ENCODE results near the gene MMAA. TPM values are rescaled to one million over a fixed set of nuclear protein-coding genes. Genes with fewer than 3 reads are reported as not detected.
"Not testable (repeated sequence)": the region's sequence is repeated elsewhere in the genome, so short reads cannot be mapped to it uniquely, and the experiment has no call there.

Gene MMAA
- 7.8 TPM for total RNA-seq
- long read RNA-seq, full-length matches to known transcripts = 9 of 23 reads
- long read RNA-seq, partial matches to known transcripts = 9 of 23 reads
- long read RNA-seq, other reads (novel, unspliced or antisense) = 5 of 23 reads

GRCh38 chr4:145618932-145619638 is at the start of gene MMAA:
TSS of gene MMAA (plus strand) at chr4:145619385. CDS start at chr4:145639140, 19,755 bp downstream.
- no peaks in the 10 kb centered on the region for H3K27me3 ChIP-seq (ENCODE audit: low read depth)
- no peaks in the 10 kb centered on the region for H3K36me3 ChIP-seq
- peak within 1 kb of the TSS; percentile 77 for H3K4me3 ChIP-seq
- peak; percentile 99 to 100 for ATAC-seq
- intact Hi-C loops (cut with DNase I) = no loop called here
- H3K9me3 ChIP-seq = no peaks in the 10 kb centered on the region
- H3K4me1 ChIP-seq = peaks cover 29% of the 10 kb centered on the region
- peak within 1 kb of the TSS; percentile 97 for H3K27ac ChIP-seq
- peak; percentile 69 for TF ChIP-seq CTCF (IDR thresholded peaks at IDR 0.05)
- peak; percentile 97 for DNase-seq

GRCh38 chr4:145574546-145574945 is 44.6 kb upstream of the MMAA start:
- H3K27ac ChIP-seq; H3K36me3 ChIP-seq; intact Hi-C loops (cut with DNase I); H3K27me3 ChIP-seq (ENCODE audit: low read depth); ATAC-seq; H3K4me3 ChIP-seq; H3K4me1 ChIP-seq; H3K9me3 ChIP-seq; DNase-seq: not testable (repeated sequence)

- intact Hi-C loops (cut with DNase I) = no loop called here
- DNase-seq (no peak), ATAC-seq (no peak)
- no peak overlapping the region for H3K4me3 ChIP-seq
- no peaks in the 10 kb centered on the region for H3K9me3 ChIP-seq
- no peak for TF ChIP-seq CTCF (IDR thresholded peaks at IDR 0.05)
- H3K36me3 ChIP-seq = no peaks in the 10 kb centered on the region
- no peaks in the 10 kb centered on the region for H3K4me1 ChIP-seq
- no peak overlapping the region for H3K27ac ChIP-seq
- H3K27me3 ChIP-seq (ENCODE audit: low read depth) = no peaks in the 10 kb centered on the region
Measured at GRCh38 chr4:145580906-145581305, 38.3 kb upstream of the MMAA start.

- TF ChIP-seq CTCF (IDR thresholded peaks at IDR 0.05) = no peak
- Histone ChIP-seq H3K4me1 (no peaks in the 10 kb centered on the region), H3K36me3 (no peaks in the 10 kb centered on the region), H3K4me3 (no peak overlapping the region), H3K9me3 (no peaks in the 10 kb centered on the region), H3K27ac (no peak overlapping the region), H3K27me3 (ENCODE audit: low read depth) (no peaks in the 10 kb centered on the region)
- ATAC-seq (no peak), DNase-seq (no peak)
- intact Hi-C loops (cut with DNase I) = no loop called here
Measured at GRCh38 chr4:145583191-145584055, 35.8 kb upstream of the MMAA start.

- H3K4me1 ChIP-seq = no peaks in the 10 kb centered on the region
- no peak overlapping the region for H3K27ac ChIP-seq
- H3K27me3 ChIP-seq (ENCODE audit: low read depth) = no peaks in the 10 kb centered on the region
- H3K9me3 ChIP-seq = no peaks in the 10 kb centered on the region
- H3K4me3 ChIP-seq = no peak overlapping the region
- no peak for ATAC-seq
- H3K36me3 ChIP-seq = no peaks in the 10 kb centered on the region
- no peak for DNase-seq
- intact Hi-C loops (cut with DNase I) = no loop called here
- no peak for TF ChIP-seq CTCF (IDR thresholded peaks at IDR 0.05)
Measured at GRCh38 chr4:145587088-145587754, 32.0 kb upstream of the MMAA start.

GRCh38 chr4:145589381-145589780 is 29.8 kb upstream of the MMAA start:
- intact Hi-C loops (cut with DNase I) = not testable (repeated sequence)

More at GRCh38 chr4:145589381-145589780, 29.8 kb upstream of the MMAA start:
- H3K27ac ChIP-seq; H3K36me3 ChIP-seq; H3K27me3 ChIP-seq (ENCODE audit: low read depth); ATAC-seq; DNase-seq; H3K4me3 ChIP-seq; H3K9me3 ChIP-seq; H3K4me1 ChIP-seq: not testable (repeated sequence)
